Measurements from ENCODE around the gene GLOD4. TPM values are rescaled to one million over a fixed set of nuclear protein-coding genes. Genes with fewer than 3 reads are reported as not detected.

Gene GLOD4
- polyA plus RNA-seq, 1 experiment, result 42.2 TPM

- POLR2A ChIA-PET, result interaction anchor here (0.6 kb wide), 1 partner anchor 18 kb away, joined by 12 read pairs; the partner anchor contains the start of gene VPS53
- Histone ChIP-seq H3K27ac (ENCODE audit: low read depth, low read length) (peak overlapping the region; percentile 47), H3K4me3 (ENCODE audit: low read depth, low read length) (peak overlapping the region; percentile 71), H3K27me3 (ENCODE audit: control insufficient read depth, insufficient read depth, low read length) (no peaks in the 10 kb centered on the region), H3K9me3 (ENCODE audit: control insufficient read depth, insufficient read depth, low read length) (no peaks in the 10 kb centered on the region)
- TF ChIP-seq, protein P1, sequence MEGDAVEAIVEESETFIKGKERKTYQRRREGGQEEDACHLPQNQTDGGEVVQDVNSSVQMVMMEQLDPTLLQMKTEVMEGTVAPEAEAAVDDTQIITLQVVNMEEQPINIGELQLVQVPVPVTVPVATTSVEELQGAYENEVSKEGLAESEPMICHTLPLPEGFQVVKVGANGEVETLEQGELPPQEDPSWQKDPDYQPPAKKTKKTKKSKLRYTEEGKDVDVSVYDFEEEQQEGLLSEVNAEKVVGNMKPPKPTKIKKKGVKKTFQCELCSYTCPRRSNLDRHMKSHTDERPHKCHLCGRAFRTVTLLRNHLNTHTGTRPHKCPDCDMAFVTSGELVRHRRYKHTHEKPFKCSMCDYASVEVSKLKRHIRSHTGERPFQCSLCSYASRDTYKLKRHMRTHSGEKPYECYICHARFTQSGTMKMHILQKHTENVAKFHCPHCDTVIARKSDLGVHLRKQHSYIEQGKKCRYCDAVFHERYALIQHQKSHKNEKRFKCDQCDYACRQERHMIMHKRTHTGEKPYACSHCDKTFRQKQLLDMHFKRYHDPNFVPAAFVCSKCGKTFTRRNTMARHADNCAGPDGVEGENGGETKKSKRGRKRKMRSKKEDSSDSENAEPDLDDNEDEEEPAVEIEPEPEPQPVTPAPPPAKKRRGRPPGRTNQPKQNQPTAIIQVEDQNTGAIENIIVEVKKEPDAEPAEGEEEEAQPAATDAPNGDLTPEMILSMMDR (IDR thresholded peaks at IDR 0.05; ENCODE audit: low read depth, low read length), result no peak
- CTCF ChIA-PET, result interaction anchor here (1.2 kb wide), 1 partner anchor 247 kb away, joined by 3 read pairs; no protein-coding TSS in a partner anchor
- DNase-seq (ENCODE audit: low read depth, low spot score), result no peak
Measured at GRCh38 chr17:732902-733720, 49.0 kb downstream of the GLOD4 start.

DNA sequence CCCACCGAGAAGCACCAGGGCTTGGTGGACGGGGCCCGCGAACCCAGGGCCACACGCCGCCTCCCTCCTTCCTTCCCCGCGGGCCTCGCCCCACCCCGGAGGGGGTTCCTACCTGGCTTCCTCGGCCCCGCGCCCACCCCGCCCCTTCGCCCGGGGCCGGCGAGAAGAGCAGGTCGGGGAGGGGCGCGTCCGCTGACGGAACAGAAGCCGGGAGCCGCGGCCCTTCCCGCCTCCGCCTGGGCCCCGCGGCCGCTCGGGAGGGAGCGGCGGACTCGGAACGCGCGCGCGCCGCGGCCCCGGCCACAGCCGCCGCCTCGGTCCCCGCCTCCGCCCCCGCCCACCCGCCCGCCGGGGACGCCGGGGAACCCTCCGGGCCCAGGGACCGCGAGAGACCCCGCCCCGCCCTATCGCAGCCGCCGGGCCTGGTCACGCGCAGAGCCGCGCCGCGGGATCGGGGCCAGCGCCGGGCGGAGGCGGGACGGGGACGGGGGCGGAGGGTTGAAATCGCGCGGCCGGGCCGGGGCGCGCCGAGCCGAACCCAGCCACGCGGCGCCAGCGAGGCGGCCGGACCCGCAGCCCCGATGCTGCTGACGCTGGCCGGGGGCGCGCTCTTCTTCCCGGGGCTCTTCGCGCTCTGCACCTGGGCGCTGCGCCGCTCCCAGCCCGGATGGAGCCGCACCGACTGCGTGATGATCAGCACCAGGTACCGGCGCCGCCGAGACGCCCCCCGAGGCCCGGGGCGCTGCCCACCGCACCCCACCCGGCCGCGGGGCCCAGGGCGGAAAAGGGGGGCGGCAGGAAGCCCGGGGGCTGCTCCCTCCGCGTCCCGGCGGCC lies 49.8 kb downstream of the GLOD4 start, which contains the start of gene TLCD3A:
TLCD3A (plus strand) TSS at position 530 of the 835 bp plus-strand sequence; CDS start at position 582, 52 bp downstream.
- no peaks in the 10 kb centered on the region for H3K27me3 ChIP-seq (ENCODE audit: control insufficient read depth, insufficient read depth, low read length)
- no peaks in the 10 kb centered on the region for H3K9me3 ChIP-seq (ENCODE audit: control insufficient read depth, insufficient read depth, low read length)
- TF ChIP-seq, protein P1 (IDR thresholded peaks at IDR 0.05; ENCODE audit: low read depth, low read length), result no peak
- POLR2A ChIA-PET, result no interaction called here
- H3K4me3 ChIP-seq (ENCODE audit: low read depth, low read length), result peak within 1 kb of the TSS; percentile 71
- CTCF ChIA-PET, result no interaction called here
- no peak for DNase-seq (ENCODE audit: low read depth, low spot score)
- peak within 1 kb of the TSS; percentile 47 for H3K27ac ChIP-seq (ENCODE audit: low read depth, low read length)

DNA sequence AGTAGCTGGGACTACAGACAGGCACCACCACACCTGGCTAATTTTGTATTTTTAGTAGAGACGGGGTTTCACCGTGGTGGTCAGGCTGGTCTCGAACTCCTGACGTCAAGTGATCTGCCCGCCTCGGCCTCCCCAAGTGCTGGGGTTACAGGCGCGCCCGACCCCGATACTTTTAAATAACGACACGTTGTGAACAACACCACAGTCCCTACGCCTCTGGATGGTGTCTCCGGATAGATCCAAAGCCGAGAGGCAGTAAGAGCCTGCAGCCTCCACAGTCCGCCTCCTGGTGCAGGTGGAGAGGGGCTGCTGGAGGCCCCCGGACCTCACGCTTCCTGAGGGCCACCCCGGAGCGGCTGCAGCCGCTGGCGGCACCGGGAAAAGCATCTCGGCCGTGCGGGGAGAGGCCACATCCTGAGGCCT lies 50.4 kb downstream of the GLOD4 start:
- CTCF ChIA-PET, result interaction anchor here (1.0 to 1.1 kb wide), 2 partner anchors 21 to 265 kb away, joined by 3 to 4 read pairs; partner anchors contain the start of gene TIMM22
- POLR2A ChIA-PET, result no interaction called here
- TF ChIP-seq, protein P1 (IDR thresholded peaks at IDR 0.05; ENCODE audit: low read depth, low read length), result no peak
- DNase-seq (ENCODE audit: low read depth, low spot score), result no peak
- Histone ChIP-seq H3K27me3 (ENCODE audit: control insufficient read depth, insufficient read depth, low read length) (no peaks in the 10 kb centered on the region), H3K9me3 (ENCODE audit: control insufficient read depth, insufficient read depth, low read length) (no peaks in the 10 kb centered on the region), H3K4me3 (ENCODE audit: low read depth, low read length) (peak overlapping the region; percentile 71), H3K27ac (ENCODE audit: low read depth, low read length) (peak overlapping the region; percentile 47)

GRCh38 chr17:728911-729310 lies 53.2 kb downstream of the GLOD4 start:
- DNase-seq (ENCODE audit: low read depth, low spot score), result no peak
- Histone ChIP-seq H3K27ac (ENCODE audit: low read depth, low read length) (no peak overlapping the region), H3K27me3 (ENCODE audit: control insufficient read depth, insufficient read depth, low read length) (no peaks in the 10 kb centered on the region), H3K4me3 (ENCODE audit: low read depth, low read length) (no peak overlapping the region), H3K9me3 (ENCODE audit: control insufficient read depth, insufficient read depth, low read length) (no peaks in the 10 kb centered on the region)
- ChIA-PET POLR2A (interaction anchor here (0.7 kb wide), 1 partner anchor 10 kb away, joined by 3 read pairs; no protein-coding TSS in a partner anchor), CTCF (no interaction called here)
- TF ChIP-seq, protein P1 (IDR thresholded peaks at IDR 0.05; ENCODE audit: low read depth, low read length), result no peak
